Measurements from ENCODE around the gene TAGAP.
"Not testable (repeated sequence)": the region's sequence is repeated elsewhere in the genome, so short reads cannot be mapped to it uniquely, and the experiment has no call there.

The TAGAP gene

DNA sequence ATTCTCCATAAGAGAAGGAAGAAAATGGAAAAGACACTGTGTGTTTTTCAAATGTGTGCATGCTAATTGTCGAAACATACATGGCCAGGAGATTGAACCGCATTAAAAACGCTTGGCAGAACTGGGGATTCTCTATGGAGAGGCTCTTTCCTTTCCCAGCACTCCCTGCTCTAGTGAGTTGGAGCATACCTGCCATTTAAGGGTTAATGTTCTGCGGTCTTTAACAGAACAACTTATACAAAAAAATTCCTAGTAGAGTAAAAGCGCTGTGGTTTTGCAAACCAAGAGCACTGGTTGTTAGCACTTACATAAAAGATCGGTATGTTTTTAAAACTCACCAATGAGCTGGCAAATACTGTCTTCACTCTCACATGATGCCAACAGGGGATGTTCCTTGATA is 1.5 kb downstream of the TAGAP start:
- DNase-seq = no peak

GRCh38 chr6:159042826-159043181 is 2.0 kb downstream of the TAGAP start:
- no peak for DNase-seq

GRCh38 chr6:159042003-159042825 is 2.6 kb downstream of the TAGAP start:
- peak; percentile 80 for DNase-seq

DNA sequence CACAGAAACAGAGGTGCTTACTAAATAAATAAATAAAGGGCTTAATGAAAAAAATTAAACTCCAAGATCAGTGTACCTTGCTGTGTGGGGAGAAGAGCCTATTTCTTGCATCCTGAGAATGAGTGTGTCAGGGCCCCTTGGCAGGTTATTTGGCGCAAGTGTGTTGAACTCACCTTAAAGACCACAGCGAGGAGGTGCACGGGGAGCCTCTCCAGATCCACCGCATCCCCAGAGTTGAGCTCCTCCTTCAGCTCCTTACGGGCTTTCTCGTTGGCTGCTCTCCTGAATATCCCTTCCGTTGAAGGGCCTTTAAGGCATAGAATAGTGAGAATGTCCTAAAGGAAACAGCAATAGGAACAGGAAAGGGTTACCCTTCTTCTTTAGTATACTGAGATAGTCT is 3.6 kb downstream of the TAGAP start:
- DNase-seq = no peak

DNA sequence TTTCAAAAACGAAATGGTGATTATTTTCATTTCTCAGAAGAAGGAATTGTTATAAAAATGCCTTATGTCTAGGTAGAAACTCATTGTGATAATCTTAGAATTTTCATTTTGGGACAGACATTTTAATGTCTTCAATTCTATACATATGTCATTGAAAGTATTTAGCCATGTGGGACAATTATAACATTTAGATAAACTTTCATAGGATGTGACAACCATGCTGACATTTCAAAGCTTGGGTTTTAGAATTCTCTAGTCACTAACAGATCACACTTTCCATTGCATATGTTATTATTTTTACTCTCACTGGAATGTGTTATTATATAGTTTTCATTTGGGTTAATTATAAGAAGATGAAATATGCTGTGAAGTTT is 4.9 kb downstream of the TAGAP start:
- no peak for DNase-seq

- no peak for DNase-seq
These were observed 5.6 kb downstream of the TAGAP start for GRCh38 chr6:159038914-159039884.

- DNase-seq = not testable (repeated sequence)
These were observed 6.5 kb downstream of the TAGAP start for GRCh38 chr6:159038318-159038717.

- DNase-seq = no peak
These were observed 7.0 kb downstream of the TAGAP start for GRCh38 chr6:159037756-159038290.

GRCh38 chr6:159036673-159037072 is 8.1 kb downstream of the TAGAP start:
- DNase-seq = no peak

GRCh38 chr6:159035891-159036290 is 8.9 kb downstream of the TAGAP start:
- DNase-seq = no peak

- DNase-seq = no peak
These were observed 11.4 kb downstream of the TAGAP start for GRCh38 chr6:159033160-159034049.

- no peak for DNase-seq
These were observed 12.9 kb downstream of the TAGAP start for GRCh38 chr6:159031846-159032245.

GRCh38 chr6:159030168-159030567 is 14.6 kb downstream of the TAGAP start:
- no peak for DNase-seq

- DNase-seq = not testable (repeated sequence)
These were observed 19.6 kb downstream of the TAGAP start for GRCh38 chr6:159025224-159025623.

GRCh38 chr6:159023893-159024292 is 20.9 kb downstream of the TAGAP start:
- no peak for DNase-seq

DNA sequence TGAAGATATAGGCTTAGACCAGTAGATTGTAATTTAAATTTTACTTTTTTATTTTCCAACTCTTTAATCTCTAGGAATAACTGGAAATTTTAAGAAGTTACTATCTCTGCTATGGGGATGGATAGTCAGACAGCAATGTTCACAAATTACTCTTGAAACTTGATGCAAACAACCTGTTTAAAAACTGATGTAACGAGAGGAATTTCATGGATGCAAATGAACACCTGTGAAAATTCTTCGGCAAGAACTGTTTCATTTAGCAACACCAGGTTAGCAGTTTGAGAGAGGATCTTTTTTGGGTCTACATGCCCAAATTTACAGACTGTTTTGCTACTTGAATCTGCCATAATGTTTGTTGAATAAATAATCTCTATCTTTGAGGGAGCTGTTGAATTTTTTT is 24.8 kb downstream of the TAGAP start:
- DNase-seq = no peak

GRCh38 chr6:159017757-159018559 is 26.8 kb downstream of the TAGAP start:
- DNase-seq = no peak

GRCh38 chr6:159014406-159014805 is 30.4 kb downstream of the TAGAP start:
- DNase-seq = no peak

GRCh38 chr6:159013229-159013628 is 31.6 kb downstream of the TAGAP start:
- DNase-seq = no peak

DNA sequence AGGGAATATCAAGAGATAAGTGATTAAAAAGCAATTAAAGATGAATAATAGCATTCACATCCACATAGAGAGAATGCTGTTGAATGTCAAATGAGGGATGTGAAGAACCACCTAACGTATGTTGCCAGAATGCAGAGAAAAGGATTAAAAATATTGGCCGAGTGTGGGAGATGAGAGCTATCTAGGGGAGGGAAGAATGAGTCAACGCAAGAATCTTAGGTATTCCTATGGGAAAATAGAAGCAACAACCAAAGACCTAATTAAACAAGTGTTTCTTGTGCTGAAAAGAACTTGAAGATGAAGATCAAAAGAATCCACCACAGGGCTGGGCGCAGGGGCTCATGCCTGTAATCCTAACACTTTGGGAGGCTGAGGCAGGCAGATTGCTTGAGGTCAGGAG is 32.6 kb downstream of the TAGAP start:
- no peak for DNase-seq

DNA sequence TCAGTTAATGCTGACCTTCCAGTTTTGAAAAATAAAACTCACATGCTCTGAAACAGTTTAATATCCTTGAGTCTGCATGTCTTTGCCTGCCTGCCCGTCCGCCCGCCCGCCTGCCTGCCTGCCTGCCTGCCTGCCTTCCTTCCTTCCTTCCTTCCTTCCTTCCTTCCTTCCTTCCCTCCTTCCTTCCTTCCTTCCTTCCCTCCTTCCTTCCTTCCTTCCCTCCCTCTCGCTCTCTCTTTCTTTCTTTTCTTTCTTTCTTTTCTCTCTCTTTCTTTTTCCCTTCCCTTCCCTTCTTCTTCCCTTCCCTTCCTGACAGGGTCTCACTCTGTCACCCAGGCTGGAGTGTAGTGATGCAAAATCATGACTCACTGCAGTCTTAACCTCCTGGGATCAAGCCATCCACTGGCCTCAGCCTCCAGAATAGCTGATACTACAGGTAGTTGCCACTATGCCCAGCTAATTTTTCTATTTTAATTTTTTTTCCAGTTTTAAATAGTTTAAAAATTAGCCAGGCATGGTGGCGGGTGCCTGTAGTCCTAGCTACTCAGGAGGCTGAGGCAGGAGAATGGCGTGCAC is 34.7 kb downstream of the TAGAP start:
- DNase-seq = not testable (repeated sequence)
